Common myeloid progenitor, CD34-positive (primary cell): ENCODE data around the gene SNX15.

ENCODE experiments used
- CTCF ChIA-PET: fragments of 350-600 bp; sonication (Branson Sonifier 250); formaldehyde crosslinking; loops from one replicate; lab custom pipeline; 2021; ENCODE audit warnings: antibody characterized with exemption; lab: Charles Lee
- POLR2A ChIA-PET: fragments of 350-600 bp; sonication (Branson Sonifier 250); formaldehyde crosslinking; loops from one replicate; lab custom pipeline; 2021; ENCODE audit warnings: antibody characterized with exemption; lab: Charles Lee
- DNase-seq, 3 donors: peaks; one replicate each; pipeline versions ENCODE4 v3.0.0 to v3.0.0-alpha.2; 2013
- H3K27ac ChIP-seq, 2 experiments: 1 replicate in 1 of 2; 2 replicates in 1 of 2; pipeline ENCODE4 v1.7.0; 2013; ENCODE audit warnings: inconsistent platforms in 2 of 2, low read length in 2 of 2, mild to moderate bottlenecking in 2 of 2, low read depth in 1 of 2, moderate library complexity in 1 of 2; ENCODE audit not compliant: severe bottlenecking in 2 of 2, insufficient read depth in 1 of 2, poor library complexity in 1 of 2
- H3K27me3 ChIP-seq, 5 experiments: replicated peaks in 2 of 5; 1 replicate in 3 of 5; 2 replicates in 2 of 5; pipeline versions ENCODE4 v1.6.1 to v1.7.0; 2013; ENCODE audit warnings: low read length in 4 of 5, mild to moderate bottlenecking in 2 of 5, moderate library complexity in 2 of 5, inconsistent platforms in 1 of 5; ENCODE audit not compliant: insufficient read depth in 5 of 5, control insufficient read depth in 4 of 5
- H3K36me3 ChIP-seq, 4 experiments: 1 replicate in 2 of 4; 2 replicates in 2 of 4; pipeline versions ENCODE4 v1.6.1 to v1.7.0; 2013; ENCODE audit warnings: low read length in 3 of 4, control low read depth in 1 of 4, mild to moderate bottlenecking in 1 of 4; ENCODE audit not compliant: control insufficient read depth in 4 of 4, insufficient read depth in 4 of 4
- H3K4me1 ChIP-seq, 4 experiments: 1 replicate in 3 of 4; 2 replicates in 1 of 4; pipeline versions ENCODE4 v1.6.1 to v1.7.1; 2013; ENCODE audit warnings: low read length in 3 of 4, mild to moderate bottlenecking in 3 of 4, control low read depth in 1 of 4, inconsistent platforms in 1 of 4, moderate library complexity in 1 of 4; ENCODE audit not compliant: control insufficient read depth in 4 of 4, insufficient read depth in 4 of 4; ENCODE audit errors: control extremely low read depth in 1 of 4
- H3K4me3 ChIP-seq, 7 experiments: 1 replicate in 4 of 7; 2 replicates in 3 of 7; pipeline versions ENCODE4 v1.5.1 to v1.7.0; 2013; ENCODE audit warnings: mild to moderate bottlenecking in 7 of 7, low read length in 6 of 7, moderate library complexity in 6 of 7, inconsistent platforms in 2 of 7, low read depth in 2 of 7, control low read depth in 1 of 7; ENCODE audit not compliant: insufficient read depth in 4 of 7, control insufficient read depth in 1 of 7; ENCODE audit errors: extremely low read depth in 1 of 7
- H3K9me3 ChIP-seq, 5 experiments: 1 replicate in 4 of 5; 2 replicates in 1 of 5; pipeline versions ENCODE4 v1.6.1 to v1.7.1; 2013; ENCODE audit warnings: low read length in 4 of 5, mild to moderate bottlenecking in 2 of 5, inconsistent platforms in 1 of 5, low read depth in 1 of 5, moderate library complexity in 1 of 5; ENCODE audit not compliant: control insufficient read depth in 4 of 5, insufficient read depth in 2 of 5; ENCODE audit errors: control extremely low read depth in 1 of 5
- WGBS: methylation state at CpG from one replicate; pipeline ENCODE4 v1.1.5; 2013; ENCODE audit not compliant: insufficient coverage; 5-methylcytosine and 5-hydroxymethylcytosine counted together

Gene SNX15

GRCh38 chr11:65072631-65072966 lies 45.4 kb downstream of the SNX15 start:
- ChIA-PET POLR2A (interaction anchor here (0.8 kb wide), 1 partner anchor 61 kb away, joined by 3 read pairs; no protein-coding TSS in a partner anchor), CTCF (interaction anchor here (0.6 to 1.5 kb wide), 4 partner anchors 10 to 229 kb away, joined by 3 read pairs; partner anchors contain the start of gene NAALADL1)
- 100% methylated on average over 1 of the region's 1 CpG for WGBS
- no peak overlapping the region for H3K4me3 ChIP-seq
- no peak for DNase-seq
- no peaks in the 10 kb centered on the region for H3K27me3 ChIP-seq
- no peaks in the 10 kb centered on the region for H3K4me1 ChIP-seq
- H3K27ac ChIP-seq = no peak overlapping the region
- H3K9me3 ChIP-seq = no peaks in the 10 kb centered on the region
- H3K36me3 ChIP-seq = peaks cover 0 to 19% (median 5%) of the 10 kb centered on the region in 4 experiments

GRCh38 chr11:65077451-65077850 lies 50.2 kb downstream of the SNX15 start:
- no peak overlapping the region for H3K4me3 ChIP-seq
- peaks cover 0 to 13% (median 2%) of the 10 kb centered on the region in 4 experiments for H3K4me1 ChIP-seq
- 91% methylated on average over 3 of the region's 4 CpGs for WGBS
- no peaks in the 10 kb centered on the region for H3K27me3 ChIP-seq
- H3K27ac ChIP-seq = no peak overlapping the region
- POLR2A ChIA-PET = no interaction called here
- peak in 2 of 3 donors; percentile 29 to 37 for DNase-seq
- peaks cover 0 to 50% (median 18%) of the 10 kb centered on the region in 4 experiments for H3K36me3 ChIP-seq
- CTCF ChIA-PET = interaction anchor here (0.8 to 2.4 kb wide), 10 partner anchors 8 to 105 kb away, joined by 3 to 7 read pairs (median 4); partner anchors contain the start of genes ARL2, CAPN1, SAC3D1 and SNX15
- H3K9me3 ChIP-seq = no peaks in the 10 kb centered on the region

GRCh38 chr11:65078151-65078550 lies 50.9 kb downstream of the SNX15 start:
- no peaks in the 10 kb centered on the region for H3K9me3 ChIP-seq
- H3K36me3 ChIP-seq = peaks cover 0 to 53% (median 18%) of the 10 kb centered on the region in 4 experiments
- H3K4me1 ChIP-seq = peaks cover 3 to 20% (median 8%) of the 10 kb centered on the region in 4 experiments
- H3K27me3 ChIP-seq = no peaks in the 10 kb centered on the region
- CTCF ChIA-PET = interaction anchor here (0.7 to 1.6 kb wide), 7 partner anchors 9 to 65 kb away, joined by 3 to 7 read pairs (median 4); partner anchors contain the start of genes ARL2 and SNX15
- peak; percentile 73 to 86 (median 78) for DNase-seq
- WGBS = 67% methylated on average over 1 of the region's 3 CpGs
- no peak overlapping the region for H3K4me3 ChIP-seq
- H3K27ac ChIP-seq = peak overlapping the region; percentile 12 to 50
- POLR2A ChIA-PET = no interaction called here

GRCh38 chr11:65078786-65079342 lies 51.6 kb downstream of the SNX15 start:
- Histone ChIP-seq H3K4me3 (no peak overlapping the region), H3K27ac (peak overlapping the region; percentile 12 to 50), H3K27me3 (no peaks in the 10 kb centered on the region), H3K4me1 (peaks cover 10 to 26% (median 14%) of the 10 kb centered on the region in 4 experiments), H3K9me3 (no peaks in the 10 kb centered on the region), H3K36me3 (peaks cover 0 to 53% (median 18%) of the 10 kb centered on the region in 4 experiments)
- CTCF ChIA-PET = interaction anchor here (0.7 to 1.6 kb wide), 4 partner anchors 10 to 66 kb away, joined by 3 to 4 read pairs (median 4); no protein-coding TSS in a partner anchor
- 92% methylated on average over 4 of the region's 9 CpGs for WGBS
- no peak for DNase-seq
- POLR2A ChIA-PET = no interaction called here

GRCh38 chr11:65083134-65083833 lies 56.0 kb downstream of the SNX15 start:
- WGBS = 13% methylated on average over 10 of the region's 13 CpGs
- Histone ChIP-seq H3K36me3 (peaks cover 4 to 59% (median 38%) of the 10 kb centered on the region in 4 experiments), H3K27me3 (no peaks in the 10 kb centered on the region), H3K4me1 (peaks cover 10 to 38% (median 25%) of the 10 kb centered on the region in 4 experiments), H3K9me3 (no peaks in the 10 kb centered on the region), H3K4me3 (peak overlapping the region; percentile 72 to 94 (median 83)), H3K27ac (peak overlapping the region; percentile 15 to 85)
- ChIA-PET POLR2A (no interaction called here), CTCF (interaction anchor here (0.8 to 1.3 kb wide), 6 partner anchors 12 to 76 kb away, joined by 3 to 6 read pairs (median 4); partner anchors contain the start of gene ARL2)
- no peak for DNase-seq

- POLR2A ChIA-PET = no interaction called here
- CTCF ChIA-PET = interaction anchor here (1.1 to 1.3 kb wide), 2 partner anchors 11 to 52 kb away, joined by 4 to 6 read pairs; no protein-coding TSS in a partner anchor
- Histone ChIP-seq H3K27me3 (no peaks in the 10 kb centered on the region), H3K9me3 (no peaks in the 10 kb centered on the region), H3K4me3 (peak within 1 kb of the TSS; percentile 72 to 94 (median 83)), H3K36me3 (peaks cover 4 to 59% (median 42%) of the 10 kb centered on the region in 4 experiments), H3K27ac (peak within 1 kb of the TSS; percentile 84 to 85), H3K4me1 (peaks cover 10 to 38% (median 24%) of the 10 kb centered on the region in 4 experiments)
- 0% methylated on average over 71 of the region's 79 CpGs for WGBS
- DNase-seq = peak; percentile 95 to 98 (median 97)
Observed at GRCh38 chr11:65083834-65084597, 56.8 kb downstream of the SNX15 start, which contains the start of the genes CDCA5 and ZFPL1. TSS of gene CDCA5 (minus strand) at chr11:65084040. CDS start at chr11:65083978, 62 bp downstream. TSS of gene ZFPL1 (plus strand) at chr11:65084222. CDS start at chr11:65084699, 477 bp downstream.
